ENCODE data around the gene OR52H1.
"Not testable (repeated sequence)": the region's sequence is repeated elsewhere in the genome, so short reads cannot be mapped to it uniquely, and the experiment has no call there.

OR52H1 gene

GRCh38 chr11:5548440-5548839 is at the start of gene OR52H1:
Gene OR52H1, minus strand, starts transcription at chr11:5548540. Its CDS starts 3,035 bp downstream, at chr11:5545505.
- Histone ChIP-seq H3K9me3 (ENCODE audit: low read length) (no peaks in the 10 kb centered on the region), H3K4me3 (ENCODE audit: low read depth in 1 of 2, low read length in 2 of 2) (no peak within 1 kb of the TSS), H3K36me3 (ENCODE audit: insufficient read depth, low read length) (no peaks in the 10 kb centered on the region), H3K4me1 (ENCODE audit: insufficient read depth, low read length) (no peaks in the 10 kb centered on the region), H3K27ac (ENCODE audit: low read depth, low read length) (no peak within 1 kb of the TSS), H3K9ac (ENCODE audit: low read length) (no peak within 1 kb of the TSS), H3K27me3 (ENCODE audit: control insufficient read depth in 1 of 2, insufficient read depth in 2 of 2, low read length in 2 of 2) (no peaks in the 10 kb centered on the region)

- peaks cover 33% of the 10 kb centered on the region for H3K4me1 ChIP-seq (ENCODE audit: insufficient read depth, low read length)
- H3K36me3 ChIP-seq (ENCODE audit: insufficient read depth, low read length) = no peaks in the 10 kb centered on the region
- peak overlapping the region; percentile 45 for H3K27ac ChIP-seq (ENCODE audit: low read depth, low read length)
- H3K27me3 ChIP-seq (ENCODE audit: control insufficient read depth in 1 of 2, insufficient read depth in 2 of 2, low read length in 2 of 2) = no peaks in the 10 kb centered on the region
- H3K4me3 ChIP-seq (ENCODE audit: low read depth in 1 of 2, low read length in 2 of 2) = peak overlapping the region in 1 of 2 donors; percentile 21
- no peaks in the 10 kb centered on the region for H3K9me3 ChIP-seq (ENCODE audit: low read length)
- H3K9ac ChIP-seq (ENCODE audit: low read length) = no peak overlapping the region
Measured at GRCh38 chr11:5597953-5598352, 49.6 kb upstream of the OR52H1 start.

GRCh38 chr11:5596607-5597201 is 48.4 kb upstream of the OR52H1 start, which contains the start of gene TRIM6:
Gene TRIM6, plus strand, starts transcription at chr11:5596637. Its CDS starts 261 bp downstream, at chr11:5596898.
- Histone ChIP-seq H3K27me3 (ENCODE audit: control insufficient read depth in 1 of 2, insufficient read depth in 2 of 2, low read length in 2 of 2) (no peaks in the 10 kb centered on the region), H3K9ac (ENCODE audit: low read length) (peak within 1 kb of the TSS; percentile 49), H3K9me3 (ENCODE audit: low read length) (no peaks in the 10 kb centered on the region), H3K27ac (ENCODE audit: low read depth, low read length) (peak within 1 kb of the TSS; percentile 57), H3K36me3 (ENCODE audit: insufficient read depth, low read length) (no peaks in the 10 kb centered on the region), H3K4me1 (ENCODE audit: insufficient read depth, low read length) (peaks cover 33% of the 10 kb centered on the region), H3K4me3 (ENCODE audit: low read depth in 1 of 2, low read length in 2 of 2) (peak within 1 kb of the TSS; percentile 41 to 76)

- no peaks in the 10 kb centered on the region for H3K9me3 ChIP-seq (ENCODE audit: low read length)
- H3K27ac ChIP-seq (ENCODE audit: low read depth, low read length) = no peak overlapping the region
- no peaks in the 10 kb centered on the region for H3K27me3 ChIP-seq (ENCODE audit: control insufficient read depth in 1 of 2, insufficient read depth in 2 of 2, low read length in 2 of 2)
- H3K4me3 ChIP-seq (ENCODE audit: low read depth in 1 of 2, low read length in 2 of 2) = no peak overlapping the region
- H3K9ac ChIP-seq (ENCODE audit: low read length) = no peak overlapping the region
- H3K4me1 ChIP-seq (ENCODE audit: insufficient read depth, low read length) = peaks cover 14% of the 10 kb centered on the region
- no peaks in the 10 kb centered on the region for H3K36me3 ChIP-seq (ENCODE audit: insufficient read depth, low read length)
Measured at GRCh38 chr11:5593146-5593545, 44.8 kb upstream of the OR52H1 start.

GRCh38 chr11:5592615-5593014 is 44.3 kb upstream of the OR52H1 start:
- Histone ChIP-seq H3K4me1 (ENCODE audit: insufficient read depth, low read length) (peaks cover 9% of the 10 kb centered on the region), H3K27me3 (ENCODE audit: control insufficient read depth in 1 of 2, insufficient read depth in 2 of 2, low read length in 2 of 2) (no peaks in the 10 kb centered on the region), H3K9ac (ENCODE audit: low read length) (no peak overlapping the region), H3K27ac (ENCODE audit: low read depth, low read length) (no peak overlapping the region), H3K36me3 (ENCODE audit: insufficient read depth, low read length) (no peaks in the 10 kb centered on the region), H3K9me3 (ENCODE audit: low read length) (no peaks in the 10 kb centered on the region), H3K4me3 (ENCODE audit: low read depth in 1 of 2, low read length in 2 of 2) (no peak overlapping the region)

GRCh38 chr11:5591613-5592012 is 43.3 kb upstream of the OR52H1 start:
- no peaks in the 10 kb centered on the region for H3K36me3 ChIP-seq (ENCODE audit: insufficient read depth, low read length)
- H3K4me3 ChIP-seq (ENCODE audit: low read depth in 1 of 2, low read length in 2 of 2) = no peak overlapping the region
- H3K4me1 ChIP-seq (ENCODE audit: insufficient read depth, low read length) = no peaks in the 10 kb centered on the region
- H3K9ac ChIP-seq (ENCODE audit: low read length) = no peak overlapping the region
- H3K27me3 ChIP-seq (ENCODE audit: control insufficient read depth in 1 of 2, insufficient read depth in 2 of 2, low read length in 2 of 2) = no peaks in the 10 kb centered on the region
- no peaks in the 10 kb centered on the region for H3K9me3 ChIP-seq (ENCODE audit: low read length)
- H3K27ac ChIP-seq (ENCODE audit: low read depth, low read length) = no peak overlapping the region

- not testable (repeated sequence) for H3K4me1 ChIP-seq (ENCODE audit: insufficient read depth, low read length); H3K27ac ChIP-seq (ENCODE audit: low read depth, low read length); H3K9ac ChIP-seq (ENCODE audit: low read length)
Measured at GRCh38 chr11:5589906-5590305, 41.6 kb upstream of the OR52H1 start.

GRCh38 chr11:5584458-5584857 is 36.1 kb upstream of the OR52H1 start:
- H3K9ac ChIP-seq (ENCODE audit: low read length); H3K4me1 ChIP-seq (ENCODE audit: insufficient read depth, low read length); H3K27me3 ChIP-seq (ENCODE audit: control insufficient read depth in 1 of 2, insufficient read depth in 2 of 2, low read length in 2 of 2); H3K9me3 ChIP-seq (ENCODE audit: low read length); H3K4me3 ChIP-seq (ENCODE audit: low read depth in 1 of 2, low read length in 2 of 2); H3K27ac ChIP-seq (ENCODE audit: low read depth, low read length); H3K36me3 ChIP-seq (ENCODE audit: insufficient read depth, low read length): not testable (repeated sequence)

More at GRCh38 chr11:5589906-5590305, 41.6 kb upstream of the OR52H1 start:
- not testable (repeated sequence) for H3K27me3 ChIP-seq (ENCODE audit: control insufficient read depth in 1 of 2, insufficient read depth in 2 of 2, low read length in 2 of 2); H3K36me3 ChIP-seq (ENCODE audit: insufficient read depth, low read length); H3K9me3 ChIP-seq (ENCODE audit: low read length); H3K4me3 ChIP-seq (ENCODE audit: low read depth in 1 of 2, low read length in 2 of 2)

GRCh38 chr11:5581014-5581413 is 32.7 kb upstream of the OR52H1 start:
- Histone ChIP-seq H3K27ac (ENCODE audit: low read depth, low read length) (no peak overlapping the region), H3K9ac (ENCODE audit: low read length) (no peak overlapping the region), H3K27me3 (ENCODE audit: control insufficient read depth in 1 of 2, insufficient read depth in 2 of 2, low read length in 2 of 2) (no peaks in the 10 kb centered on the region), H3K36me3 (ENCODE audit: insufficient read depth, low read length) (no peaks in the 10 kb centered on the region), H3K4me3 (ENCODE audit: low read depth in 1 of 2, low read length in 2 of 2) (no peak overlapping the region), H3K4me1 (ENCODE audit: insufficient read depth, low read length) (no peaks in the 10 kb centered on the region), H3K9me3 (ENCODE audit: low read length) (no peaks in the 10 kb centered on the region)

GRCh38 chr11:5580577-5580976 is 32.2 kb upstream of the OR52H1 start, which contains the start of gene OR52B6:
Gene OR52B6, plus strand, starts transcription at chr11:5580877. Its CDS starts 0 bp downstream, at chr11:5580877.
- Histone ChIP-seq H3K4me1 (ENCODE audit: insufficient read depth, low read length) (no peaks in the 10 kb centered on the region), H3K36me3 (ENCODE audit: insufficient read depth, low read length) (no peaks in the 10 kb centered on the region), H3K27ac (ENCODE audit: low read depth, low read length) (no peak within 1 kb of the TSS), H3K4me3 (ENCODE audit: low read depth in 1 of 2, low read length in 2 of 2) (no peak within 1 kb of the TSS), H3K9me3 (ENCODE audit: low read length) (no peaks in the 10 kb centered on the region), H3K27me3 (ENCODE audit: control insufficient read depth in 1 of 2, insufficient read depth in 2 of 2, low read length in 2 of 2) (no peaks in the 10 kb centered on the region), H3K9ac (ENCODE audit: low read length) (no peak within 1 kb of the TSS)

- Histone ChIP-seq H3K4me3 (ENCODE audit: low read depth in 1 of 2, low read length in 2 of 2) (no peak overlapping the region), H3K9ac (ENCODE audit: low read length) (no peak overlapping the region), H3K4me1 (ENCODE audit: insufficient read depth, low read length) (no peaks in the 10 kb centered on the region), H3K27ac (ENCODE audit: low read depth, low read length) (no peak overlapping the region), H3K36me3 (ENCODE audit: insufficient read depth, low read length) (no peaks in the 10 kb centered on the region), H3K9me3 (ENCODE audit: low read length) (no peaks in the 10 kb centered on the region), H3K27me3 (ENCODE audit: control insufficient read depth in 1 of 2, insufficient read depth in 2 of 2, low read length in 2 of 2) (no peaks in the 10 kb centered on the region)
Measured at GRCh38 chr11:5577101-5577500, 28.8 kb upstream of the OR52H1 start.

- Histone ChIP-seq H3K4me1 (ENCODE audit: insufficient read depth, low read length) (no peaks in the 10 kb centered on the region), H3K4me3 (ENCODE audit: low read depth in 1 of 2, low read length in 2 of 2) (no peak overlapping the region), H3K27ac (ENCODE audit: low read depth, low read length) (no peak overlapping the region), H3K9me3 (ENCODE audit: low read length) (no peaks in the 10 kb centered on the region), H3K27me3 (ENCODE audit: control insufficient read depth in 1 of 2, insufficient read depth in 2 of 2, low read length in 2 of 2) (no peaks in the 10 kb centered on the region), H3K36me3 (ENCODE audit: insufficient read depth, low read length) (no peaks in the 10 kb centered on the region), H3K9ac (ENCODE audit: low read length) (no peak overlapping the region)
Measured at GRCh38 chr11:5575152-5575551, 26.8 kb upstream of the OR52H1 start.

Data from muscle layer of colon (tissue), 2 donors.